Left ventricle myocardium inferior (tissue), 1 donor: ENCODE measurements around the gene KIF23. TPM values are rescaled to one million over a fixed set of nuclear protein-coding genes. Genes with fewer than 3 reads are reported as not detected.
"Not testable (repeated sequence)": the region's sequence is repeated elsewhere in the genome, so short reads cannot be mapped to it uniquely, and the experiment has no call there.

Experiments
- DNase-seq: peaks from one replicate; pipeline ENCODE4 v3.0.0-alpha.2; 2020
- H3K27ac ChIP-seq: fragments of 200-600 bp; replicated peaks from 2 replicates; pipeline ENCODE4 v1.8.0; 2021
- H3K27me3 ChIP-seq: fragments of 200-600 bp; 2 replicates; pipeline ENCODE4 v1.8.0; 2021; ENCODE audit warnings: low read depth
- H3K36me3 ChIP-seq: fragments of 200-600 bp; 2 replicates; pipeline ENCODE4 v1.8.0; 2021
- H3K4me1 ChIP-seq: fragments of 200-600 bp; 2 replicates; pipeline ENCODE4 v1.8.0; 2021
- H3K4me3 ChIP-seq: fragments of 200-600 bp; 2 replicates; pipeline ENCODE4 v1.8.0; 2021; ENCODE audit warnings: mild to moderate bottlenecking, moderate library complexity
- H3K9me3 ChIP-seq: fragments of 200-600 bp; replicated peaks from 2 replicates; pipeline ENCODE4 v1.8.0; 2021
- CTCF ChIP-seq: fragments of 200-600 bp; IDR thresholded peaks from 2 replicates; pipeline ENCODE4 v1.8.0; 2021; ENCODE audit warnings: antibody characterized with exemption, mild to moderate bottlenecking, borderline replicate concordance
- intact Hi-C: fragments of 100-400 bp; cut with micrococcal nuclease; formaldehyde crosslinking; loops from one replicate; pipeline ENCODE4 v1.11.0; 2022
- total RNA-seq: library from RNA; stranded (reverse); fragmentation: NEBNext Ultra II Directional; extraction: Animal tissue kit (Norgen Biotek cat#: 25700); gene quantifications from one replicate; pipeline ENCODE4 v1.2.1, GENCODE V29; 2021
- donor health status: DM: no; HTN: yes; CAD: no; lungs with severe emphysema.

Gene KIF23
- total RNA-seq, 1 donor from 2014 or later = 0.38 TPM

- no peak for TF ChIP-seq CTCF
- no peak overlapping the region for H3K27ac ChIP-seq
- no peak for DNase-seq
- H3K36me3 ChIP-seq = no peaks in the 10 kb centered on the region
- H3K4me3 ChIP-seq = no peak overlapping the region
- intact Hi-C loops = no loop called here
- no peaks in the 10 kb centered on the region for H3K27me3 ChIP-seq
- H3K9me3 ChIP-seq = no peaks in the 10 kb centered on the region
- peaks cover 2% of the 10 kb centered on the region for H3K4me1 ChIP-seq
Measured at GRCh38 chr15:69446953-69447352, 32.8 kb downstream of the KIF23 start.

- H3K4me3 ChIP-seq, DNase-seq, H3K27ac ChIP-seq, intact Hi-C loops, H3K9me3 ChIP-seq, H3K27me3 ChIP-seq: not testable (repeated sequence)
- Histone ChIP-seq H3K36me3 (peaks cover 11% of the 10 kb centered on the region), H3K4me1 (peaks cover 30% of the 10 kb centered on the region)
Measured at GRCh38 chr15:69450221-69450620, 36.1 kb downstream of the KIF23 start.

- H3K4me1 ChIP-seq = peaks cover 38% of the 10 kb centered on the region
- no peaks in the 10 kb centered on the region for H3K9me3 ChIP-seq
- peaks cover 21% of the 10 kb centered on the region for H3K36me3 ChIP-seq
- DNase-seq = no peak
- no peaks in the 10 kb centered on the region for H3K27me3 ChIP-seq
- no peak overlapping the region for H3K4me3 ChIP-seq
- intact Hi-C loops = no loop called here
- no peak for TF ChIP-seq CTCF
- H3K27ac ChIP-seq = no peak overlapping the region
Measured at GRCh38 chr15:69450968-69451695, 37.0 kb downstream of the KIF23 start.

- H3K27me3 ChIP-seq = no peaks in the 10 kb centered on the region
- H3K27ac ChIP-seq = peak overlapping the region; percentile 94
- H3K9me3 ChIP-seq = no peaks in the 10 kb centered on the region
- peaks cover 40% of the 10 kb centered on the region for H3K4me1 ChIP-seq
- intact Hi-C loops = no loop called here
- DNase-seq = no peak
- TF ChIP-seq CTCF = no peak
- peak overlapping the region; percentile 92 for H3K4me3 ChIP-seq
- H3K36me3 ChIP-seq = peaks cover 30% of the 10 kb centered on the region
Measured at GRCh38 chr15:69451951-69452691, 38.0 kb downstream of the KIF23 start.

GRCh38 chr15:69452692-69453521 lies 38.8 kb downstream of the KIF23 start, which contains the start of gene RPLP1:
Gene RPLP1, plus strand, starts transcription at chr15:69452818. Its CDS starts 131 bp downstream, at chr15:69452949.
- Histone ChIP-seq H3K36me3 (peaks cover 37% of the 10 kb centered on the region), H3K27ac (peak within 1 kb of the TSS; percentile 94), H3K4me1 (peaks cover 47% of the 10 kb centered on the region), H3K4me3 (peak within 1 kb of the TSS; percentile 92), H3K27me3 (no peaks in the 10 kb centered on the region), H3K9me3 (no peaks in the 10 kb centered on the region)
- TF ChIP-seq CTCF = no peak
- intact Hi-C loops = no loop called here
- DNase-seq = peak; percentile 96
